HCT116 (cell line): Measurements from ENCODE around the gene CADPS2. TPM values are rescaled to one million over a fixed set of nuclear protein-coding genes. Genes with fewer than 3 reads are reported as not detected.

Experiments used
- ATAC-seq: fragments of 200-7000 bp; cut with Tn5 transposase; 2 replicates; pipeline ENCODE4 v1.9.1; 2020; ENCODE audit warnings: mild to moderate bottlenecking, moderate library complexity
- BruUV-seq: library from RNA; stranded (reverse); fragments of 400-500 nt; replicated peaks from 2 replicates; lab custom pipeline; 2021; lab: Mats Ljungman, UMichigan
- CTCF ChIA-PET: fragments of 300-600 bp; sonication (Branson Sonifier 250); formaldehyde crosslinking; loops from one replicate; lab custom pipeline; 2021; ENCODE audit warnings: antibody characterized with exemption; lab: Charles Lee
- POLR2A ChIA-PET: fragments of 300-600, 350-600 bp; sonication (Branson Sonifier 250); formaldehyde crosslinking; loops from one replicate; lab custom pipeline; 2021; ENCODE audit warnings: antibody characterized with exemption; lab: Charles Lee
- RAD21 ChIA-PET, 2 experiments: fragments of 300-600 bp; sonication (Branson Sonifier 250); formaldehyde crosslinking; loops; one replicate each; lab custom pipeline; 2023; ENCODE audit warnings: low total read pairs in 2 of 2; ENCODE audit not compliant: uncharacterized antibody in 2 of 2, unreplicated experiment in 2 of 2, low non-redundant PET in 1 of 2; lab: Charles Lee
- DNase-seq: peaks from one replicate; pipeline ENCODE4 v3.0.0-alpha.2; 2010; ENCODE audit warnings: low read depth, low spot score
- H2AFZ ChIP-seq: fragments of 200-600 bp; shearing (Covaris generic), sonication (generic); 2 replicates; pipeline ENCODE4 v1.6.1; 2017; ENCODE audit warnings: low read depth, mixed run types, mixed read lengths, antibody characterized with exemption, low read length; ENCODE audit not compliant: poor library complexity, severe bottlenecking
- H3K27ac ChIP-seq: 2 replicates; pipeline ENCODE4 v1.5.1; 2012; ENCODE audit warnings: low read depth, low read length
- H3K27me3 ChIP-seq: fragments of 200-600 bp; sonication (generic); 2 replicates; pipeline ENCODE4 v1.6.1; 2016; ENCODE audit warnings: mixed run types, low read length, mixed read lengths; ENCODE audit not compliant: insufficient read depth
- H3K36me3 ChIP-seq, 2 experiments: fragments of 200-500 bp in 1 of 2; fragments of 200-600 bp in 1 of 2; sonication (Bioruptor generic) in 1 of 2; sonication (generic) in 1 of 2; 2 replicates each; pipeline versions ENCODE4 v1.5.1 to v1.6.1; 2014 to 2016; ENCODE audit warnings: low read length in 2 of 2, inconsistent platforms in 1 of 2, mixed read lengths in 1 of 2, mixed run types in 1 of 2; ENCODE audit not compliant: insufficient read depth in 2 of 2, control insufficient read depth in 1 of 2
- H3K4me1 ChIP-seq, 2 experiments: fragments of 200-600 bp in 1 of 2; sonication (generic) in 1 of 2; 2 replicates each; pipeline versions ENCODE4 v1.5.1 to v1.6.1; 2012 to 2017; ENCODE audit warnings: low read length in 2 of 2, inconsistent platforms in 1 of 2, mild to moderate bottlenecking in 1 of 2, mixed read lengths in 1 of 2, mixed run types in 1 of 2, moderate library complexity in 1 of 2; ENCODE audit not compliant: insufficient read depth in 2 of 2, control insufficient read depth in 1 of 2
- H3K4me2 ChIP-seq: fragments of 200-600 bp; sonication (generic); 2 replicates; pipeline ENCODE4 v1.6.1; 2017; ENCODE audit warnings: mixed run types, low read length, mixed read lengths
- H3K4me3 ChIP-seq, 2 experiments: fragments of 200-600 bp in 1 of 2; sonication (generic) in 1 of 2; replicated peaks in 1 of 2; 2 replicates each; pipeline ENCODE4 v1.5.1; 2011 to 2016; ENCODE audit warnings: low read length in 2 of 2, control low read depth in 1 of 2, low read depth in 1 of 2, mild to moderate bottlenecking in 1 of 2, mixed read lengths in 1 of 2, mixed run types in 1 of 2
- H3K79me2 ChIP-seq: fragments of 200-600 bp; sonication (generic); 2 replicates; pipeline ENCODE4 v1.6.1; 2017; ENCODE audit warnings: mild to moderate bottlenecking, mixed run types, low read length, moderate library complexity, mixed read lengths; ENCODE audit not compliant: insufficient read depth
- H3K9ac ChIP-seq: fragments of 200-600 bp; sonication (generic); 2 replicates; pipeline ENCODE4 v1.6.1; 2016; ENCODE audit warnings: low read length, mixed read lengths
- H3K9me2 ChIP-seq: fragments of 200-600 bp; sonication (generic), shearing (Covaris generic); 2 replicates; pipeline ENCODE4 v1.6.1; 2017; ENCODE audit warnings: mixed run types, mild to moderate bottlenecking, moderate library complexity; ENCODE audit not compliant: insufficient read depth
- H3K9me3 ChIP-seq, 2 experiments: fragments of 200-500 bp in 1 of 2; fragments of 200-600 bp in 1 of 2; sonication (Bioruptor generic) in 1 of 2; sonication (generic) in 1 of 2; 2 replicates each; pipeline ENCODE4 v1.6.1; 2014 to 2017; ENCODE audit warnings: low read length in 2 of 2, mixed read lengths in 2 of 2, inconsistent platforms in 1 of 2, low read depth in 1 of 2, mild to moderate bottlenecking in 1 of 2, mixed run types in 1 of 2, moderate library complexity in 1 of 2; ENCODE audit not compliant: control insufficient read depth in 1 of 2, insufficient read depth in 1 of 2
- H4K20me1 ChIP-seq: fragments of 200-600 bp; sonication (generic), shearing (Covaris generic); 2 replicates; pipeline ENCODE4 v1.6.1; 2017; ENCODE audit warnings: mixed run types, mild to moderate bottlenecking, moderate library complexity; ENCODE audit not compliant: insufficient read depth
- ATF3 ChIP-seq: IDR thresholded peaks from 2 replicates; pipeline ENCODE4 v1.6.1; 2012
- CTCF ChIP-seq, 3 experiments: fragments of 200-600 bp in 1 of 3; sonication (generic) in 1 of 3; IDR thresholded peaks in 2 of 3; conservative IDR thresholded peaks in 1 of 3; 2 replicates each; pipeline ENCODE4 v1.5.1; 2012 to 2017; ENCODE audit warnings: low read depth in 2 of 3, low read length in 2 of 3, antibody characterized with exemption in 1 of 3, borderline replicate concordance in 1 of 3, control low read depth in 1 of 3, mild to moderate bottlenecking in 1 of 3, mixed read lengths in 1 of 3, mixed run types in 1 of 3, moderate library complexity in 1 of 3; ENCODE audit not compliant: insufficient read depth in 1 of 3
- EGR1 ChIP-seq: IDR thresholded peaks from 2 replicates; pipeline ENCODE4 v1.6.1; 2012; ENCODE audit warnings: low read depth
- ELF1 ChIP-seq: IDR thresholded peaks from 2 replicates; pipeline ENCODE4 v1.6.1; 2012; ENCODE audit warnings: low read depth, borderline replicate concordance
- EZH2phosphoT487 ChIP-seq: fragments of 200-600 bp; IDR thresholded peaks from 2 replicates; pipeline ENCODE4 v1.6.1; 2018; ENCODE audit warnings: antibody characterized with exemption, borderline replicate concordance
- MAX ChIP-seq: IDR thresholded peaks from 2 replicates; pipeline ENCODE4 v1.6.1; 2012
- POLR2A ChIP-seq: IDR thresholded peaks from 2 replicates; pipeline ENCODE4 v1.7.0; 2011; ENCODE audit warnings: borderline replicate concordance; ENCODE audit not compliant: insufficient read depth, insufficient read length; ENCODE audit errors: extremely low read depth
- POLR2AphosphoS5 ChIP-seq: IDR thresholded peaks from 2 replicates; pipeline ENCODE4 v1.6.1; 2011; ENCODE audit warnings: mild to moderate bottlenecking, low read depth, low read length, moderate library complexity
- RAD21 ChIP-seq: IDR thresholded peaks from 2 replicates; pipeline ENCODE4 v1.6.1; 2012; ENCODE audit warnings: low read depth, mild to moderate bottlenecking
- SIN3A ChIP-seq: IDR thresholded peaks from 2 replicates; pipeline ENCODE4 v1.6.1; 2012; ENCODE audit warnings: low read depth
- SP1 ChIP-seq: IDR thresholded peaks from 2 replicates; pipeline ENCODE4 v1.6.1; 2012; ENCODE audit warnings: low read depth
- SRF ChIP-seq: IDR thresholded peaks from 2 replicates; pipeline ENCODE4 v1.6.1; 2012; ENCODE audit warnings: low read depth
- TCF7L2 ChIP-seq: IDR thresholded peaks from 2 replicates; pipeline ENCODE4 v1.7.0; 2011; ENCODE audit warnings: borderline replicate concordance, inconsistent platforms; ENCODE audit not compliant: insufficient read depth, insufficient read length; ENCODE audit errors: extremely low read depth
- YY1 ChIP-seq: IDR thresholded peaks from 2 replicates; pipeline ENCODE4 v1.6.1; 2011; ENCODE audit warnings: low read length, low read depth, moderate library complexity, mild to moderate bottlenecking; ENCODE audit not compliant: insufficient replicate concordance; ENCODE audit errors: extremely low read depth
- ZBTB33 ChIP-seq: IDR thresholded peaks from 2 replicates; pipeline ENCODE4 v1.6.1; 2011; ENCODE audit warnings: mild to moderate bottlenecking, low read length, moderate library complexity; ENCODE audit not compliant: insufficient replicate concordance; ENCODE audit errors: extremely low read depth
- ZFX ChIP-seq: fragments of 450-650 bp; IDR thresholded peaks from 2 replicates; pipeline ENCODE4 v1.6.1; 2017
- ZNF274 ChIP-seq: fragments of 200-500 bp; sonication (Bioruptor generic); IDR thresholded peaks from 2 replicates; pipeline ENCODE4 v1.6.1; 2014; ENCODE audit warnings: mild to moderate bottlenecking, low read depth, low read length, inconsistent platforms
- intact Hi-C: fragments of 100-400 bp; cut with micrococcal nuclease; formaldehyde crosslinking; loops from 2 replicates; pipeline ENCODE4 v1.10.0; 2022
- total RNA-seq: library from RNA; stranded (reverse); gene quantifications from one replicate; pipeline ENCODE4 v1.2.1, GENCODE V29; 2021; ENCODE audit not compliant: unreplicated experiment

CADPS2 gene
- total RNA-seq, 1 experiment from 2014 or later = 7.5 TPM

- ChIA-PET POLR2A (no interaction called here), RAD21 (no interaction called here), CTCF (no interaction called here)
- H3K9me2 ChIP-seq = no peaks in the 10 kb centered on the region
- DNase-seq (no peak), ATAC-seq (no peak)
- H3K9ac ChIP-seq = no peak overlapping the region
- no peaks in the 10 kb centered on the region for H3K9me3 ChIP-seq
- H3K27me3 ChIP-seq = no peaks in the 10 kb centered on the region
- H3K79me2 ChIP-seq = no peaks in the 10 kb centered on the region
- intact Hi-C loops = no loop called here
- H3K4me3 ChIP-seq = no peak overlapping the region
- H3K4me2 ChIP-seq = no peak overlapping the region
- H2AFZ ChIP-seq = no peak overlapping the region
- no TSS peak for BruUV-seq
- H3K4me1 ChIP-seq = no peaks in the 10 kb centered on the region
- H3K27ac ChIP-seq = no peak overlapping the region
- no peaks in the 10 kb centered on the region for H4K20me1 ChIP-seq
- no peak for TF ChIP-seq ZNF274
- no peak for TF ChIP-seq ATF3
- TF ChIP-seq EGR1 = no peak
- TF ChIP-seq POLR2A = no peak
- TF ChIP-seq POLR2AphosphoS5 = no peak
- no peak for TF ChIP-seq SRF
- no peak for TF ChIP-seq RAD21
- TF ChIP-seq TCF7L2 = no peak
- no peak for TF ChIP-seq SP1
- no peak for TF ChIP-seq EZH2phosphoT487
- no peaks in the 10 kb centered on the region for H3K36me3 ChIP-seq
Observed at GRCh38 chr7:122521767-122522166, 364.5 kb downstream of the CADPS2 start.

GRCh38 chr7:122520971-122521555 is 365.2 kb downstream of the CADPS2 start:
- no peaks in the 10 kb centered on the region for H3K27me3 ChIP-seq
- H3K36me3 ChIP-seq = no peaks in the 10 kb centered on the region
- ChIA-PET CTCF (no interaction called here), POLR2A (no interaction called here), RAD21 (no interaction called here)
- H3K9ac ChIP-seq = no peak overlapping the region
- intact Hi-C loops = no loop called here
- no peaks in the 10 kb centered on the region for H3K79me2 ChIP-seq
- no peak overlapping the region for H3K4me3 ChIP-seq
- no peak overlapping the region for H3K27ac ChIP-seq
- H3K9me3 ChIP-seq = no peaks in the 10 kb centered on the region
- BruUV-seq = no TSS peak
- ATAC-seq (no peak), DNase-seq (no peak)
- H3K4me1 ChIP-seq = no peaks in the 10 kb centered on the region
- no peaks in the 10 kb centered on the region for H3K9me2 ChIP-seq
- H4K20me1 ChIP-seq = no peaks in the 10 kb centered on the region
- H3K4me2 ChIP-seq = no peak overlapping the region
- no peak overlapping the region for H2AFZ ChIP-seq
- no peak for TF ChIP-seq ZBTB33
- no peak for TF ChIP-seq EGR1
- TF ChIP-seq SIN3A = no peak
- TF ChIP-seq POLR2A = no peak
- TF ChIP-seq YY1 = no peak
- TF ChIP-seq ZNF274 = no peak
- no peak for TF ChIP-seq MAX
- TF ChIP-seq SRF = no peak
- no peak for TF ChIP-seq CTCF (IDR thresholded peaks at IDR 0.05 in 2 of 3, conservative IDR thresholded peaks at IDR 0.05 in 1 of 3; ENCODE audit: borderline replicate concordance in 1 of 3, insufficient read depth in 1 of 3, low read depth in 2 of 3, low read length in 2 of 3)
- TF ChIP-seq ZFX = no peak
- no peak for TF ChIP-seq ELF1
